Subcutaneous abdominal adipose tissue (tissue), 5 donors: Measurements from ENCODE around the gene TCF7L2.

Experiments
- H3K27ac ChIP-seq: one replicate; pipeline ENCODE4 v1.7.0; 2013; ENCODE audit warnings: low read depth, mild to moderate bottlenecking, inconsistent platforms, low read length, moderate library complexity
- H3K27me3 ChIP-seq, 5 donors: one replicate each; pipeline ENCODE4 v1.7.0; 2013; ENCODE audit warnings: low read length in 5 of 5, inconsistent platforms in 1 of 5; ENCODE audit not compliant: control insufficient read depth in 5 of 5, insufficient read depth in 4 of 5
- H3K36me3 ChIP-seq, 5 donors: one replicate each; pipeline ENCODE4 v1.7.0; 2013; ENCODE audit warnings: low read length in 5 of 5; ENCODE audit not compliant: control insufficient read depth in 5 of 5, insufficient read depth in 5 of 5
- H3K4me1 ChIP-seq, 5 donors: one replicate each; pipeline ENCODE4 v1.7.0; 2013; ENCODE audit warnings: low read length in 5 of 5, mild to moderate bottlenecking in 3 of 5, moderate library complexity in 1 of 5; ENCODE audit not compliant: control insufficient read depth in 5 of 5, insufficient read depth in 5 of 5
- H3K4me3 ChIP-seq, 5 donors: one replicate each; pipeline ENCODE4 v1.7.0; 2013; ENCODE audit warnings: low read length in 5 of 5, low read depth in 1 of 5
- H3K9ac ChIP-seq, 5 donors: one replicate each; pipeline ENCODE4 v1.7.0; 2013; ENCODE audit warnings: low read length in 5 of 5, mild to moderate bottlenecking in 4 of 5, moderate library complexity in 3 of 5
- H3K9me3 ChIP-seq, 5 donors: one replicate each; pipeline ENCODE4 v1.7.0; 2013; ENCODE audit warnings: low read length in 5 of 5; ENCODE audit not compliant: control insufficient read depth in 5 of 5
- donor health status: healthy.
- donor health status: healthy.
- donor health status: healthy.
- donor health status: healthy.
- donor health status: healthy.

Gene TCF7L2

DNA sequence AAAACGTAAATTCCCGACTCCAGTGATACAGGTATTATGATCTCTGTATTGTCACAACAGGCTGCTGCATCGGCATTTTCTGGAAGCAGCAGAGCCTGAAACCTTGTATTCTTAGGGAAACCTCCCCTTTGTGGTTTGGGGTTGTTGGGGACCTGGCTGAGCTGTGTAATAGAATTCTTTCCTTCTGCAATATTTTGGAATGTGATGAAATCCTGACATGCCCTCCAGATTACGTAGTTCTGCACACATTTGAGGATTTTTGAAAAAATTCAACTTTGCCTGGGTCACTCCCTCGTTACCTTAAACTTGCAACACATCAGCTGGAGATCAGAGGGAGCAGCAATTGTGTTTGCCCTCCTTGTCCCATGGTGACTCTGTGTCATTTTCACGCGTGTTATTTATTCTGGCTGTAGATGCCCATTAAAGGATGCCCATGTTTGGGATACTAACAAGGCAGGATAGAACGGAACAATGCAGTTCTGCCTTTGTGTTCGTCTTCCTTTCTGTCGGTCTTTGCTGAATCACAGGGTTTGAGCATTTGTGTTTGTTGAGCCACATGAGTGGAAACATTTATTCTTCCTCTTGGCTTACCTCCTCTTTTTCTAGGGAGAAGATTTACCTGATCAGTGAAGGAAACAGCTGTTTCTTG lies 181.7 kb downstream of the TCF7L2 start:
- Histone ChIP-seq H3K27me3 (no peaks in the 10 kb centered on the region), H3K27ac (peak overlapping the region; percentile 87), H3K36me3 (peaks cover 0 to 5% (median 0%) of the 10 kb centered on the region in 5 donors), H3K9ac (peak overlapping the region in 4 of 5 donors; percentile 8 to 76 (median 52)), H3K9me3 (no peaks in the 10 kb centered on the region), H3K4me1 (peaks cover 3 to 78% (median 65%) of the 10 kb centered on the region in 5 donors), H3K4me3 (peak overlapping the region; percentile 1 to 52 (median 30))

DNA sequence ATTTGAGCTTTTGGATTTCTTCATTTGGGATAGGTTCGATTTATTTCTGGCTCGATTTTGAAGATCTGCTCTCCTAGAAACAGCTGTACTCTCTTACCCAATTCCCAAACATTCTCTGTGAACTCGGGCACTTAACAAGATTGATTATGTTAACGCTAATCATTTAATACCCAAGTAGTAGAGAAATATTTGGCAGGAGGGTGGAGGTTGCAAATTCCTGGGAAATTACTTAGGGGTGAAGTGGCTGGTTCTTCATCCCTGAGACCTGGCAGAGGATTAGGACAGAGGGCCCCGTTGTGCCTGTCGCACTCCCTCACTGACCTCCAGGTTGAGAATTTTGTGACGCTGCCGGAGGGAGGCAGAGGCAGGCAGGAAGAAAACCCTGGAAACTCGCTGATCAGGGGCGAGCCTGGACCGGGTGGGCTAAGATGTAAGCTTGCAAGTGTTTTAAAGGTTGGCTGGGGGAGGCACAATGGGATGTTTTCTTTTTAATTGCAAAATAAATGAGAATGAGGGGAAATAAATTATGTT lies 182.6 kb downstream of the TCF7L2 start:
- Histone ChIP-seq H3K4me3 (peak overlapping the region in 4 of 5 donors; percentile 8 to 36 (median 26)), H3K9me3 (no peaks in the 10 kb centered on the region), H3K27me3 (no peaks in the 10 kb centered on the region), H3K36me3 (peaks cover 0 to 5% (median 0%) of the 10 kb centered on the region in 5 donors), H3K4me1 (peaks cover 3 to 70% (median 59%) of the 10 kb centered on the region in 5 donors), H3K27ac (peak overlapping the region; percentile 87), H3K9ac (peak overlapping the region in 2 of 5 donors; percentile 43 to 76)

DNA sequence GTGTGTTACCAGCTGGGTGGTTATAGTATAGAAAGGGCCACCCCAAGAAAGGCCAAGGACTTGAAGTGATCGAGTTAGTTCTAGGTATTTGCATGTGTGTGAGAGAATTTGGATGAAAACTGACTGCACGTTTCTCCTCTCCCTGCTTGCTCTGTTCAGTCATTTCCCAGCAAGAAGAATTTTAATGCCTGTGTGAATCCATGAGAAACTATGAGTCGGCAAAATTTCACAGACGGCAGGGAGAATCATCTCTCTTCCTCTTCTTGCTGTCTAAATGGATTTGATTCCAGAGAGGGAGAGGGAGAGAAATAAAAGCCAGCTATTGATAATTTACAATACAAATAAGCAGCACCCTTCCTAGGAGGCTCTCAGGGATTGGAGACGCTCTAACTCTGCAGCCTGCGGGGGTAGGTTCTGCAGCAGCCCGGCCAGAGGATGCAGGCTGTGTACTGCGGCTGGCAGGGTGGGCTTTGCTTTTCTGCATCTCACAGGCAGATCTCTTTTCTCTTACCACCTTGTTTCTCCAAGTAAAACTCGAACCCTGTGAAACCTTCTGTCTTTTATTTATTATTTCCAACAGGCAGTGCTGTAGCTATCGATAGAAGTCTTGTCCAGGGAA lies 183.6 kb downstream of the TCF7L2 start:
- H3K27me3 ChIP-seq, result no peaks in the 10 kb centered on the region
- H3K9ac ChIP-seq, result peak overlapping the region in 2 of 5 donors; percentile 38 to 43
- peak overlapping the region; percentile 87 for H3K27ac ChIP-seq

DNA sequence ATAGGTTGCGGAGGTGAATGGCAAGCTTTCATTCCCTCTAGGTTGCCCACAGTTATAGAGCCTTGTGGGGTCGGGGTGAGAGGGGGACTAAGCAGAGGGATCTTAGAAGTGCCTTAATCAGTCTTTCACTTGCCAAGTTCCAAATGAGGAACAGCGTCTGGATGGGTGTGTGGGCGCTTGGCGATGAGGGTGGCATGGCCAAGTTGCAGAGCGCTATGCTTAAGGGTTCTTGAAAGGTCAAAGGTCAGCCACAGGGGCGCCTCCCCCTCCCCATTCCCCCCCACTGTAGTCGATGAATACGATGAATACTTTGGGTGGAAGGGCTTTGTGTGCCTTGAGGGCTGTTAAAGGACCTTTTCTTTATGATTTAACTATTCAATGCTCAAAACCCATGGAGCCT lies 185.0 kb downstream of the TCF7L2 start:
- no peak overlapping the region for H3K4me3 ChIP-seq
- H3K9me3 ChIP-seq, result no peaks in the 10 kb centered on the region
- peaks cover 3 to 55% (median 46%) of the 10 kb centered on the region in 5 donors for H3K4me1 ChIP-seq
- no peak overlapping the region for H3K9ac ChIP-seq
- H3K27ac ChIP-seq, result no peak overlapping the region
- H3K36me3 ChIP-seq, result peaks cover 0 to 5% (median 0%) of the 10 kb centered on the region in 5 donors
- no peaks in the 10 kb centered on the region for H3K27me3 ChIP-seq

More for the DNA sequence above, 183.6 kb downstream of the TCF7L2 start:
- H3K4me1 ChIP-seq, result peaks cover 3 to 60% (median 51%) of the 10 kb centered on the region in 5 donors
- peaks cover 0 to 5% (median 0%) of the 10 kb centered on the region in 5 donors for H3K36me3 ChIP-seq
- peak overlapping the region in 1 of 5 donors; percentile 9 for H3K4me3 ChIP-seq
- H3K9me3 ChIP-seq, result no peaks in the 10 kb centered on the region

DNA sequence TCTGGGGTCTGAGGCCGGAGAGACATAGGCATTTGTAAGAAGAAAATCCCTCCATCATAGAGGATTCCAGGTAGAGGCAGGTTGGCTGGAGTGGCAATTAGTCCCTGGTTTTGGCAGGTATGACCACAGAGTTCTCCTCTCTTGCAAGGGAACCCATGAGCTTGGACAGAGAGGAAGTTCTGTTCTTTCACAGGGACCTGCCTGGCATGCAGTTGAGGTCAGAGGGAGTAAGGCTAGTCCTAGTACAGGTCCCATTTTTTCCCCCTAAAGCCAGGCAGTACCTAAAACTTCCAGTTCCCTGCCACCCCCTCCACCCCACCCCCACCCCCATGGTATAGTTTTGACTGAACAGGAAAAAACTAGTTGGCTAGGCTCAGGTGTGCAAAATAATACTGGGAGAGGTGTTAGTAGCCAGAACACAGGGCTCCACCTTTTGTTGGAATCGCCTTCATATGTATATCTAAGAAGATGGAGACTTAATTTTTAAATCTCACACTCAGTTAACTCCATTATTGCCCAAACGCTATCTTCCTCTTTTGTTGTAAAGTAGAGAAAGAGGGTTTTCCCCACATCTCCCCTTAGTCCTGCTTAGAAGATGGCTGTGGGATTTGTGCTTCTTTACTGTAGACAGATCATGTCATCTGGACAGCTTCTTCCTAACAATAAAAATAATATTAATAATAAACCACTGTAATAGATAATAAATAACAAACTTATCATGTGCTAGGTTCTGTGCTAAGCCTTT lies 188.1 kb downstream of the TCF7L2 start:
- H3K4me1 ChIP-seq, result peaks cover 3 to 32% (median 28%) of the 10 kb centered on the region in 5 donors
- H3K27ac ChIP-seq, result no peak overlapping the region
- peaks cover 0 to 26% (median 20%) of the 10 kb centered on the region in 5 donors for H3K36me3 ChIP-seq

DNA sequence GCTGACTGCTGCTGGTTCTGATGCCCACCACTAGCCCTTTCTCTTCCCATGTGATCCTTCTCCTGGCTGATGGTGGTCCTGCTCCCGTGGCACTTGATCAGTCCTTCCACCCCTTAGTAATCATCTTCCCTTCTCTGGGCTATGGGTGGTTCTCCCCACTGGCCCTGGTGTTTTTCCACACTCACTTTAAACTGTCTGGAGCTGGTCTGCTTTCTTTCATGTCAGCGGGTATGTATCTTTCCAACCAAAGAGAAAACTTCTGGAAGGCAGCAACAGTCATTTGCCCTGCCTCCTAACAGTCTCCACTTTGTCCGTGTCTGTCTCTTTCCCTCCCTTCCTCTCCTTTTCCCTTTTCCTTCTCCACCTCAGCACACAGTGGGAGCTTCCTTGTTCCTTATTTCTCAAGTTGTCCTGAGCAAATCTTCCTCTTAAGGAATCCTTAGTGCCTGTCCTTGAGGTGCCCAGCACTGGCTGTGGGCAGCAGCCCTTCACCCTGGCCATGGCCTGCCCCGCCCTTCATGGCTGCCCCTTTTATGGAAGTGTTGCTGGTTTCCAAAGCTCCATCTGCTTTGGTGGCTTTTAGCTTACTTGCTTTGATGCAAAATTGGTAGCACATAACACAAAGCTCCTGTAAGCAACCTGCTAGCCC lies 189.0 kb downstream of the TCF7L2 start:
- Histone ChIP-seq H3K27me3 (no peaks in the 10 kb centered on the region), H3K27ac (peak overlapping the region; percentile 43), H3K9ac (no peak overlapping the region), H3K4me1 (peaks cover 0 to 23% (median 18%) of the 10 kb centered on the region in 5 donors), H3K9me3 (no peaks in the 10 kb centered on the region), H3K36me3 (peaks cover 5 to 36% (median 29%) of the 10 kb centered on the region in 5 donors), H3K4me3 (no peak overlapping the region)

More for the DNA sequence above, 188.1 kb downstream of the TCF7L2 start:
- Histone ChIP-seq H3K9me3 (no peaks in the 10 kb centered on the region), H3K27me3 (no peaks in the 10 kb centered on the region), H3K4me3 (no peak overlapping the region), H3K9ac (no peak overlapping the region)

DNA sequence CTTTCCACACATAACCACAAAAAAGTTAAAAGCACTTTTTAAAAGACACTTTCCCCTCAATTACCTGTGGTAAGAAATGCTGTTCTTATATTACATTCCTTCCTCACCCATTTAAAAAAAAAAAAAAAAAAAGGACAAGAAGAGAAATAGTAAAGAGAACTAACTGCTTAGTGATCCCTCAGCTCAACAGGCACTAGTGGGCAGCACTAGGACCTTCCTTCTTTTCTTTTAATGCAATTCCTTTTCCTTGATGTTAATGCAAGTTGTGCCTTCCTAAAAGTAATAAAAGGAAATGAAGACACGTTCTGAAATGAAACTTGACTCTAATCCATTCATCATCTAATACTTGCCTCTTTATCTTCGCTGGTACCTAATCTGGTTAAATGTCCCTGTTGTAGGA lies 189.7 kb downstream of the TCF7L2 start:
- no peak overlapping the region for H3K4me3 ChIP-seq
- no peak overlapping the region for H3K9ac ChIP-seq
- no peaks in the 10 kb centered on the region for H3K27me3 ChIP-seq
- no peaks in the 10 kb centered on the region for H3K9me3 ChIP-seq
- H3K36me3 ChIP-seq, result peaks cover 6 to 42% (median 36%) of the 10 kb centered on the region in 5 donors
- H3K27ac ChIP-seq, result peak overlapping the region; percentile 43
- H3K4me1 ChIP-seq, result peaks cover 0 to 16% (median 12%) of the 10 kb centered on the region in 5 donors

DNA sequence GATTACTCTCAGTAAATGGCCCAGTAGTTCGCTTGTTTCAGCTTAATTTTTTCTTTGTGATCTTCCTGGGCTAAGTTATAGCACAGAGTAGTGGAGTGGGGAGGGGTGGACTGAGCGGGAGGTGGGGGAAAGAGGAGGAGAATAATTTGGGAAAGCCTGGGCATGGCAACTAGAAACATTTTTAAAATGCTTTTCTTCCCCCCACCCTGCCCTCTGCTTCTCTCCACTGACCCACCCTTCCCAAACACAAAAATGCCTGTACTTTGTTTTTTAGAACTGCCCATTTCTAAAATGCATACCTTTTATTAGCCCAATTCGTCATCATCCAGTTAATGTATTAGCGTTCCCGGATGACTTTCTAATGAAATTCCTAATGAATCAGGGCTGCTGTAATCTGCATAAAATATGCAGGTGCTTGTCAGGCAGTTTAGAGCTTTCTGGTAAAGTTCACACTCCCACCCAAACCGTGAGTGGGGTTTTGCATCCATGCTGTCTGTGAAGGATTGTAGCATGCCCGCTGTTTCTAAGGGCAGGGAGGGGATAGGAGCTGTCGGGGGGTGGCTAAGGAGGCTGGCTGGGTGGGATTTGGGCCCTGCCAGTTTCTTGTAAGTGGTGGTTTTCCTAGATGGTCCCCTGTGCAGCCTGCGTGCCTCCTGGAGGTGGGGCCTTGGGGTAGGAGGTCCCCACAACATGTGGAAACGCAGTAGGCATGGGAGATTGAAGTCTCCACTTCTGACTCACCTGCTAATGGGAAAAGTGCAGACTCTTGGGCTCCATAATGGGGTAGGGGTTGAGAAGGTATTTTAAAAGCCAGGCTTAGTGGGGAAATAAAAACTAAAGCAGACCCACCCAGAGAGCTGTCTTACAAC lies 190.3 kb downstream of the TCF7L2 start:
- Histone ChIP-seq H3K27ac (no peak overlapping the region), H3K9ac (no peak overlapping the region), H3K36me3 (peaks cover 11 to 48% (median 41%) of the 10 kb centered on the region in 5 donors), H3K4me3 (no peak overlapping the region), H3K9me3 (no peaks in the 10 kb centered on the region), H3K4me1 (peaks cover 0 to 11% (median 9%) of the 10 kb centered on the region in 5 donors), H3K27me3 (no peaks in the 10 kb centered on the region)
